Hepatocyte (in vitro differentiated cells): ENCODE data around the gene TCEAL1.

ENCODE experiments used
- EZH2 ChIP-seq: fragments of 200-600 bp; sonication (generic); IDR thresholded peaks from 2 replicates; pipeline ENCODE4 v1.6.1; 2016; ENCODE audit warnings: antibody characterized with exemption, mild to moderate bottlenecking, borderline replicate concordance
- TF ChIP-seq, protein P1 (sequence below): fragments of 200-600 bp; sonication (generic); IDR thresholded peaks from 2 replicates; pipeline ENCODE4 v1.5.1; 2016; ENCODE audit warnings: antibody characterized with exemption, mild to moderate bottlenecking; ENCODE audit not compliant: poor library complexity

GRCh38 chrX:103624111-103624510 lies 4.7 kb upstream of the TCEAL1 start:
- TF ChIP-seq, protein P1, sequence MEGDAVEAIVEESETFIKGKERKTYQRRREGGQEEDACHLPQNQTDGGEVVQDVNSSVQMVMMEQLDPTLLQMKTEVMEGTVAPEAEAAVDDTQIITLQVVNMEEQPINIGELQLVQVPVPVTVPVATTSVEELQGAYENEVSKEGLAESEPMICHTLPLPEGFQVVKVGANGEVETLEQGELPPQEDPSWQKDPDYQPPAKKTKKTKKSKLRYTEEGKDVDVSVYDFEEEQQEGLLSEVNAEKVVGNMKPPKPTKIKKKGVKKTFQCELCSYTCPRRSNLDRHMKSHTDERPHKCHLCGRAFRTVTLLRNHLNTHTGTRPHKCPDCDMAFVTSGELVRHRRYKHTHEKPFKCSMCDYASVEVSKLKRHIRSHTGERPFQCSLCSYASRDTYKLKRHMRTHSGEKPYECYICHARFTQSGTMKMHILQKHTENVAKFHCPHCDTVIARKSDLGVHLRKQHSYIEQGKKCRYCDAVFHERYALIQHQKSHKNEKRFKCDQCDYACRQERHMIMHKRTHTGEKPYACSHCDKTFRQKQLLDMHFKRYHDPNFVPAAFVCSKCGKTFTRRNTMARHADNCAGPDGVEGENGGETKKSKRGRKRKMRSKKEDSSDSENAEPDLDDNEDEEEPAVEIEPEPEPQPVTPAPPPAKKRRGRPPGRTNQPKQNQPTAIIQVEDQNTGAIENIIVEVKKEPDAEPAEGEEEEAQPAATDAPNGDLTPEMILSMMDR = no peak
- TF ChIP-seq EZH2 = no peak
